PFSK-1 (cell line): ENCODE data around the gene CASK.

Experiments used
- POLR2AphosphoS5 ChIP-seq: IDR thresholded peaks from 2 replicates; pipeline ENCODE4 v1.6.1; 2012; ENCODE audit warnings: low read depth, mild to moderate bottlenecking, control low read depth, low read length, moderate library complexity
- TAF1 ChIP-seq: IDR thresholded peaks from 2 replicates; pipeline ENCODE4 v1.6.1; 2012; ENCODE audit warnings: low read length, control low read depth, borderline replicate concordance; ENCODE audit not compliant: insufficient read depth

GRCh38 chrX:41909068-41909467 is 14.3 kb downstream of the CASK start:
- TF ChIP-seq TAF1 (no peak), POLR2AphosphoS5 (no peak)
